Tibial nerve (tissue), 4 donors: ENCODE measurements around the gene CAMTA1. TPM values are rescaled to one million over a fixed set of nuclear protein-coding genes. Genes with fewer than 3 reads are reported as not detected.

Experiments
- DNase-seq, 2 donors: peaks; one replicate each; pipeline ENCODE4 v3.0.0-alpha.2; 2019; ENCODE audit warnings: low spot score in 2 of 2
- H3K27ac ChIP-seq, 4 donors: fragments of 200-600 bp; sonication (generic) in 3 of 4; one replicate each; pipeline ENCODE4 v1.5.1; 2017 to 2019; ENCODE audit warnings: mild to moderate bottlenecking in 1 of 4
- H3K27me3 ChIP-seq, 2 donors: fragments of 200-600 bp; sonication (generic) in 1 of 2; one replicate each; pipeline versions ENCODE4 v1.5.1 to v1.6.0; 2017 to 2019
- H3K36me3 ChIP-seq, 3 donors: fragments of 200-600 bp; sonication (generic); one replicate each; pipeline ENCODE4 v1.5.1; 2018 to 2019
- H3K4me1 ChIP-seq, 4 donors: fragments of 200-600 bp; sonication (generic) in 3 of 4; one replicate each; pipeline ENCODE4 v1.5.1; 2017 to 2019
- H3K4me3 ChIP-seq, 4 donors: fragments of 200-600 bp; sonication (generic) in 3 of 4; one replicate each; pipeline ENCODE4 v1.5.1; 2017 to 2019; ENCODE audit warnings: mild to moderate bottlenecking in 1 of 4, moderate library complexity in 1 of 4
- H3K9me3 ChIP-seq, 4 donors: fragments of 200-600 bp; sonication (generic) in 3 of 4; one replicate each; pipeline ENCODE4 v1.5.1; 2017 to 2019
- CTCF ChIP-seq, 5 experiments: fragments of 200-600 bp in 3 of 5; fragments of 450-650 bp in 2 of 5; sonication (generic) in 3 of 5; IDR thresholded peaks; one replicate each; pipeline ENCODE4 v1.5.1; 2016 to 2019; ENCODE audit warnings: antibody characterized with exemption in 5 of 5, mild to moderate bottlenecking in 3 of 5, moderate library complexity in 2 of 5
- EP300 ChIP-seq, 2 donors: sonication (generic); formaldehyde crosslinking; IDR thresholded peaks; one replicate each; pipeline ENCODE4 v1.6.1; 2017; ENCODE audit warnings: antibody characterized with exemption in 2 of 2, mild to moderate bottlenecking in 1 of 2
- POLR2A ChIP-seq, 2 donors: fragments of 450-650 bp; IDR thresholded peaks; one replicate each; pipeline ENCODE4 v1.6.1; 2017; ENCODE audit warnings: antibody characterized with exemption in 2 of 2, mild to moderate bottlenecking in 2 of 2, moderate library complexity in 2 of 2
- WGBS, 2 donors: methylation state at CpG; one replicate each; pipeline ENCODE4 v1.1.5; 2018; 5-methylcytosine and 5-hydroxymethylcytosine counted together
- total RNA-seq, 4 donors: library from RNA; depleted of rRNA; stranded (reverse); fragments of >200 nt; gene quantifications; one replicate each; pipeline ENCODE4 v1.1.0, GENCODE V29; 2016

Gene CAMTA1
- total RNA-seq, 4 donors from 2014 or later = 41.8 to 104 (median 87.2) TPM

- no peak for DNase-seq
- H3K27ac ChIP-seq = no peak overlapping the region
- H3K36me3 ChIP-seq = no peaks in the 10 kb centered on the region
- peaks cover 0 to under 1% (median 0%) of the 10 kb centered on the region in 4 donors for H3K4me1 ChIP-seq
- TF ChIP-seq EP300 (IDR thresholded peaks at IDR 0.05) = no peak
- TF ChIP-seq POLR2A (IDR thresholded peaks at IDR 0.05) = no peak
- TF ChIP-seq CTCF (IDR thresholded peaks at IDR 0.05) = no peak
- no peak overlapping the region for H3K4me3 ChIP-seq
- no peaks in the 10 kb centered on the region for H3K27me3 ChIP-seq
- 62 to 76% methylated on average over 12 of the region's 12 CpGs for WGBS, 2 donors
- H3K9me3 ChIP-seq = no peaks in the 10 kb centered on the region
These were observed 467.3 kb downstream of the CAMTA1 start for GRCh38 chr1:7252411-7253117.

DNA sequence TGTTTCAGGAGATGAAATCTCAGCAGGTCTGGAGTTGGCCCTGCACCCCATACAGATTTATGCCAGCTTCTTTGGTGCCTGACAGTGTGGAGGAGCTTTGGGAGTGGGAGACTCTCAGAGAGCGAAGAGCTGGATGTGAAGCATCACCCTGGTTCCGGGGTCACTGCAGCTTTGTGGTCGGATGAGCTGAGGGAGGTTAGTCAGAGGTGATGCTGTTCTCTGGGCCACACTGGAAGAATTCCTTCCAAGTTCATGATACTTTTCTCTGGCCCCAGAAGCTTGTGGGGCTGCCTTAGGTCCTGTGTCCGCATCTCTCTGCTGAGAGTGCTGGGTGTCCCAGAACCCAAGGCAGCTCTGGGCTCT lies 467.8 kb downstream of the CAMTA1 start:
- Histone ChIP-seq H3K4me3 (no peak overlapping the region), H3K27me3 (no peaks in the 10 kb centered on the region), H3K27ac (no peak overlapping the region), H3K4me1 (no peaks in the 10 kb centered on the region), H3K9me3 (no peaks in the 10 kb centered on the region), H3K36me3 (no peaks in the 10 kb centered on the region)
- TF ChIP-seq CTCF (IDR thresholded peaks at IDR 0.05) (no peak), EP300 (IDR thresholded peaks at IDR 0.05) (no peak), POLR2A (IDR thresholded peaks at IDR 0.05) (no peak)
- WGBS, 2 donors = 80 to 82% methylated on average over 4 of the region's 4 CpGs
- no peak for DNase-seq

- Histone ChIP-seq H3K36me3 (no peaks in the 10 kb centered on the region), H3K4me3 (no peak overlapping the region), H3K4me1 (no peaks in the 10 kb centered on the region), H3K27ac (no peak overlapping the region), H3K27me3 (no peaks in the 10 kb centered on the region), H3K9me3 (no peaks in the 10 kb centered on the region)
- DNase-seq = no peak
- 80 to 83% methylated on average over 11 of the region's 11 CpGs for WGBS, 2 donors
- TF ChIP-seq CTCF (IDR thresholded peaks at IDR 0.05) = no peak
- no peak for TF ChIP-seq EP300 (IDR thresholded peaks at IDR 0.05)
- TF ChIP-seq POLR2A (IDR thresholded peaks at IDR 0.05) = no peak
These were observed 468.8 kb downstream of the CAMTA1 start for GRCh38 chr1:7253988-7254587.

DNA sequence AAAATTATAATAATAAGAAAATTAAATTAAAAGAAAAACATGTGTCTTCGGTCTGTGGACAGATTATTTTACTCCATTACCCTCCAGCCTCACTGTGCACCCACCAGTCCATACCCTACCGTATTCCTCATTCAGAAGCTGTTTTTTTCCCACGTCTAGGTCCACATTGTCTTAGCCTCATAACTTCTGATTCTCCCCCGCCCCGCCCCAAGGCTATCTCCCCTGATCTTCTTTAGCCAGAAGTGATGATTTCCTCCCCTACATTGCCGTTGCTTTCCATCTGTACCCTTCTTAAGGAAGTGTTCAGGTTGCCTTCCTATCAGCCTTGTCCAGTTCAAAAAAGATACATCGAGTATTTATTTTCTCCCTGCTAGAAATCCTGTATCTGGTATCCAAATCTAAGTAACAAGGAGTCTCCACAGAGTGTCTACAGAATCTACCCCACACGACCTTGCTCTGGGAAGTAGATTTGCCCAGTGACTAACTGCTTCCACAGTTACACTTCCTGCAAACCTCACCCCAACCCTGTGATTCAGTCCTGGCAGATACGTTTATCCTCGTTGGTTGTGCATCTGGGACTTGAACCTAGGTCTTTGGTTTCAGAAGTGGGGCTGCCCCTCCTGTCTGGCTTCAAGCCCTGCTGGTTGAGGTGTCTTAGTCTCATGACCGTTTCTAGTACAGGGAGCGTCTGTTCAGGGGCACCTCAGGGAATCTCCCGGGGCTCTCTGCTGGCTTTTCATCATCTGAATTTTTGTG lies 470.2 kb downstream of the CAMTA1 start:
- no peak for TF ChIP-seq EP300 (IDR thresholded peaks at IDR 0.05)
- TF ChIP-seq POLR2A (IDR thresholded peaks at IDR 0.05) = no peak
- Histone ChIP-seq H3K4me3 (no peak overlapping the region), H3K27me3 (no peaks in the 10 kb centered on the region), H3K36me3 (no peaks in the 10 kb centered on the region), H3K9me3 (no peaks in the 10 kb centered on the region), H3K4me1 (no peaks in the 10 kb centered on the region), H3K27ac (no peak overlapping the region)
- DNase-seq = no peak
- WGBS, 2 donors = 74 to 77% methylated on average over 13 of the region's 13 CpGs

- H3K4me1 ChIP-seq = no peaks in the 10 kb centered on the region
- no peak overlapping the region for H3K27ac ChIP-seq
- H3K4me3 ChIP-seq = no peak overlapping the region
- H3K36me3 ChIP-seq = no peaks in the 10 kb centered on the region
- DNase-seq = no peak
- WGBS, 2 donors = 82 to 92% methylated on average over 7 of the region's 7 CpGs
- H3K27me3 ChIP-seq = no peaks in the 10 kb centered on the region
- H3K9me3 ChIP-seq = no peaks in the 10 kb centered on the region
- no peak for TF ChIP-seq EP300 (IDR thresholded peaks at IDR 0.05)
- no peak for TF ChIP-seq CTCF (IDR thresholded peaks at IDR 0.05)
- TF ChIP-seq POLR2A (IDR thresholded peaks at IDR 0.05) = no peak
These were observed 471.3 kb downstream of the CAMTA1 start for GRCh38 chr1:7256526-7256925.
